Spinal cord (tissue), 10 donors: ENCODE measurements around the gene TMEM109. TPM values are rescaled to one million over a fixed set of nuclear protein-coding genes. Genes with fewer than 3 reads are reported as not detected.

Experiments used
- DNase-seq, 6 donors: peaks; one replicate each; pipeline versions ENCODE4 v3.0.0 to v3.0.0-alpha.2; 2013 to 2015; ENCODE audit warnings: low spot score in 6 of 6, low read depth in 4 of 6
- H3K27ac ChIP-seq: one replicate; pipeline ENCODE4 v1.5.1; 2013; ENCODE audit warnings: low read depth, low read length, control low read depth
- H3K27me3 ChIP-seq: one replicate; pipeline ENCODE4 v1.6.1; 2013; ENCODE audit warnings: low read length; ENCODE audit not compliant: control insufficient read depth, insufficient read depth
- H3K36me3 ChIP-seq: one replicate; pipeline ENCODE4 v1.6.1; 2013; ENCODE audit warnings: low read length; ENCODE audit not compliant: control insufficient read depth, insufficient read depth
- H3K4me1 ChIP-seq: one replicate; pipeline ENCODE4 v1.6.1; 2013; ENCODE audit warnings: low read length; ENCODE audit not compliant: control insufficient read depth, insufficient read depth
- H3K4me3 ChIP-seq: one replicate; pipeline ENCODE4 v1.5.1; 2013; ENCODE audit warnings: low read depth, low read length, control low read depth
- H3K9me3 ChIP-seq: one replicate; pipeline ENCODE4 v1.6.1; 2013; ENCODE audit warnings: low read length; ENCODE audit not compliant: control insufficient read depth, insufficient read depth
- WGBS: methylation state at CpG from one replicate; pipeline ENCODE4 v1.1.5; 2013; ENCODE audit warnings: missing lambda C conversion rate; ENCODE audit not compliant: insufficient coverage; 5-methylcytosine and 5-hydroxymethylcytosine counted together
- polyA plus RNA-seq, 2 donors: library from polyadenylated mRNA; unstranded; fragments of 120-200 nt; gene quantifications; one replicate each; pipeline ENCODE4 v1.2.1, GENCODE V29; 2013; ENCODE audit not compliant: insufficient read length in 2 of 2
- total RNA-seq, 2 donors: library from RNA; depleted of rRNA in 1 of 2; stranded (reverse); fragments of 120-200 nt in 1 of 2; fragments of >200 nt in 1 of 2; gene quantifications; one replicate each; pipeline versions ENCODE4 v1.2.3 to v1.2.4, GENCODE V29; 2013 to 2014
- donor health status: healthy.

The TMEM109 gene
- total and polyA plus RNA-seq, 4 donors, result 33.5 to 44.7 (median 37.3) TPM

DNA sequence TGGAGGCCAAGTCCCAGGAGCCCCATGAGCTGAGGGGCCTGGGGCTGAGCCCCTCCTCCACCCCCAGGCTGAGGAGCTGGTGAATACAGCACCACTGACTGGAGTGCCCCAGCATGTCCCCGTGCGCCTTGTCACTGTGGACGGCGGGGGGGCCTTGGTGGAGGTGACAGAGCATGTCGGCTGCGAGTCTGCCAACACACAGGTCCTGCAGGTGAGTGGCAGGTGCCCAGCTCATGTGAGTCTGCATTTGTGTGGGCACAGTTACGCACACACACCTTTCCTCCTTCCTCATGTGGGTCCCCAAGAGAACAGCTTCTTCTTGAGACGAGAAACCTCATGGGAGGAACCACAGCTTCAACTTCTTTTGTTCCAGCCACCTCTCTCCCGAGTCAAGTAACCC lies 18.0 kb downstream of the TMEM109 start:
- WGBS, result 75% methylated on average over 9 of the region's 9 CpGs
- H3K4me3 ChIP-seq, result no peak overlapping the region
- H3K27me3 ChIP-seq, result no peaks in the 10 kb centered on the region
- no peak for DNase-seq
- peaks cover 21% of the 10 kb centered on the region for H3K4me1 ChIP-seq
- peaks cover 95% of the 10 kb centered on the region for H3K36me3 ChIP-seq
- no peaks in the 10 kb centered on the region for H3K9me3 ChIP-seq
- no peak overlapping the region for H3K27ac ChIP-seq

DNA sequence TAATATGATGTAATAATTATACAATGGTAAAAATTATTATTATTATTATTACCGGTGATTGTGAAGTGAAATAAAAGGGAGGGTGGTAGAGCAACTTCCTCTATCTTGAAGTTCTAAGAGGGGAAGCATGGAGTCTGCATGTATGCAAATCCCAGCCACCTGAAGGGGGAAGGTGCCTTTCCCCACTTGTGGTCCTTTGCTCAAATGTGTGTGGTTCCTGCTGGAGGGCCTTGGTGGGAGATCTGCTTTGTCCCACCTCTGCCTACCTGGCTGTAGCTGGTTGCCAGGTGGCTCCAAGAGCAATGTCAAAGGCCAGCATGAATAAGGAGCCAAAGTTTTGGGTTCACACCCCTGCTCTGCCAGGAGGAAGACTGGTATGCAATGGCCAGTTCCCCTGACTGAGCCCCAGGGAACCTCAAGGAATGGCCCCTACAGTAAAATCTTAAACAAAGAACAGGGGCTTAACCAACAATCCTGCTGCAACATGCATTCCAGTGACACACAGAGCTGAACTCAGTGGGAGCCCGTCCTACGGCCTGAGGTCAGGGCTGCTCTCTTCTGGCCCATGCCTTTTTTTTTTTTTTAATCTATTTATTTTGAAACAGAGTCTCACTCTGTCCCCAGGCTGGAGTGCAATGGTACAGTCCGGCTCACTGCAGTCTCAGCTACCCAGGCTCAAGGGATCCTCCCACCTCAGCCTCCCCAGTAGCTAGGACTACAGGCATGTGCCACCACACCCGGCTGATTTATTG lies 18.8 kb downstream of the TMEM109 start:
- DNase-seq, result no peak
- Histone ChIP-seq H3K4me3 (no peak overlapping the region), H3K36me3 (peaks cover 95% of the 10 kb centered on the region), H3K9me3 (no peaks in the 10 kb centered on the region), H3K27ac (no peak overlapping the region), H3K27me3 (no peaks in the 10 kb centered on the region), H3K4me1 (peaks cover 17% of the 10 kb centered on the region)
- WGBS, result 54% methylated on average over 2 of the region's 5 CpGs

DNA sequence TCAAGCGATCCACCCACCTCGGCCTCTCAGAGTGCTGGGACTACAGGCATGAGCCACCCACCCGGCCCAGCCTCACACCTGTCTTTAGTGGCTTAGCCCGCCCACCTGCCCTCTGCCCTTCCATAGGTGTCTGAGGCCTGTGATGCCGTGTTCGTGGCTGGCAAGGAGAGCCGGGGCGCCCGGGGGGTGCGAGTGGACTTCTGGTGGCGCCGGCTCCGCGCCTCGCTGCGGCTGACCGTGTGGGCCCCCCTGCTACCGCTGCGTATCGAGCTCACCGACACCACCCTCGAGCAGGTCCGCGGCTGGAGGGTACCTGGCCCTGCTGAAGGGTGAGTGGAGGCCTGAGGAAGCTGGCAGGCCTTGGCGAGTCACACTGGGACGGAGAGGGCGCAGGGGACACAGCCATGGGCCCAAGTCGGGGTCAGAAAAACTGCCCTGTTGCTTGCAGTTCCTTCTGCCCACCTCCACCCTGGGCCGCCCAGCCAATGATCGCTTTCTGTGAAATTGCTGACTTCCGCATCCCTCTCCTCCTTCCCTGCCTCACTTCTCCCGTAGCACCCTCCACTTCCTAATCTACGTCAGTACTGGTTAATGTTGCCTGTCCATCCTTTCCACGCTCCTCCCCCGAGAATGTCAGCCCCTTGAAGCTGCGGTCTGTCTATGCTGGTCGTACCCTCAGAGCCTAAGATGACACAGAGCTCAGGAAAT lies 19.6 kb downstream of the TMEM109 start:
- Histone ChIP-seq H3K27ac (no peak overlapping the region), H3K4me3 (no peak overlapping the region), H3K4me1 (peaks cover 16% of the 10 kb centered on the region), H3K27me3 (no peaks in the 10 kb centered on the region), H3K9me3 (no peaks in the 10 kb centered on the region), H3K36me3 (peaks cover 92% of the 10 kb centered on the region)
- no peak for DNase-seq
- 94% methylated on average over 37 of the region's 37 CpGs for WGBS

DNA sequence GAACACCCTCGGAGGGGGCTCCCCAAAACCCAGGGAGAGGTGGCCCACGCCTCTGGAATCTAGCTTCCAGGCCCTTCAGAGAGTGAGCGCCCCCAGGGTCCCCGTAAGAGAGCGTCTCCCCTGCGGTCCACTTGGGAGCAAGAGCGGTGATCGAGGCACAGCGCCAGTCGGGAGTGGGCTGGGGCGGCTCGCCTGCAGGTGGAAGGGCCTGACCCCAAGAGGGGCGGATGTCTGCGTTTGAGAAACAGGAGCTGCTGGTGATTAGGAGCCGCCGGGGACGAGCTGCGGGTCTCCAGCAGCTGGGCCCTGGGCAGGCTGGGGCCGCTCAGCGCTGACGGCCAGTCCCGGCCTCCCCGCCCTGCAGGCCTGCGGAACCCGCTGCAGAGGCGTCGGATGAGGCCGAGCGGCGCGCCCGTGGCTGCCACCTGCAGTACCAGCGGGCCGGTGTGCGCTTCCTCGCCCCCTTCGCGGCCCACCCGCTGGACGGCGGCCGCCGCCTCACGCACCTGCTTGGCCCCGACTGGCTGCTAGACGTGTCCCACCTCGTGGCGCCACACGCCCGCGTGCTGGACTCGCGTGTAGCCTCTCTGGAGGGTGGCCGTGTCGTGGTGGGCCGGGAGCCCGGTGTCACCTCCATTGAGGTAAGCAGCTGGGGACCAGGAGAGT lies 20.3 kb downstream of the TMEM109 start:
- Histone ChIP-seq H3K36me3 (peaks cover 85% of the 10 kb centered on the region), H3K4me1 (peaks cover 17% of the 10 kb centered on the region), H3K4me3 (no peak overlapping the region), H3K27ac (no peak overlapping the region), H3K27me3 (no peaks in the 10 kb centered on the region), H3K9me3 (no peaks in the 10 kb centered on the region)
- 94% methylated on average over 55 of the region's 57 CpGs for WGBS
- no peak for DNase-seq

DNA sequence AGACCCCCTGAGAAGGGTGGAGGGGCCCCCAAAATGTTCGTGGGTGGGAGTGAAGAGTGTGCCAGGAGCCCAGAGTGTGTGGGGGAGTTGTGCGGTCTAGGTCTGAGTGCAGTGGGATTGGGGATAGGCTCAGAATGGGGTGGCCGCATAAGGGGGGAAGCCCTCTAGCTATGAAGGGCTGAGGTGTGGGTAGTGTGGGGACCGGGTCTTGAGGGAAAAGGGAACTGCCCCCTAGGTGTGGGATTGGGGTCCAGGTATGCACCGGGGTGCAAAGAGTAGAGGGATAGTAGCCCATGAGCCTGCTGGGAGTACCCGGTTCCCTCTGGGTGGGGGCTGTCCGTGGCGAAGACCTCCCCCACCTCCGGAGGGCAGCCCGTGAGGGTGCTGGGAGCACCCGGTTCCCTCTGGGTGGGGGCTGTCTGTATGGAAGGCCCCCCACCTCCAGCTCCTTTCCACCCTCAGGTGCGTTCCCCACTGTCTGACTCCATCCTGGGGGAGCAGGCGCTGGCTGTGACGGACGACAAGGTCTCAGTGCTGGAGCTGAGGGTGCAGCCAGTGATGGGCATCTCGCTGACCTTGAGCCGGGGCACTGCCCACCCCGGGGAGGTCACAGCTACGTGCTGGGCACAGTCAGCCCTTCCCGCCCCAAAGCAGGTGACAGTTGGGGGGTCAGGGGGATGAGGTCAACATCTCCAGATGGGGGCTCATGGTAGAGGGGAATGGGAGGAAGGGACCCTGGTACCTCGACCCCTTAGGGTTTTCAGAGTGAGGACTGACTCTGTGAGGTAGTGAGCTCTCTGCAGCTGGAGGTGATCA lies 21.0 kb downstream of the TMEM109 start:
- DNase-seq, result no peak
- Histone ChIP-seq H3K4me3 (no peak overlapping the region), H3K27me3 (peaks cover 1% of the 10 kb centered on the region), H3K27ac (no peak overlapping the region), H3K4me1 (peaks cover 20% of the 10 kb centered on the region), H3K9me3 (no peaks in the 10 kb centered on the region), H3K36me3 (peaks cover 79% of the 10 kb centered on the region)
- 98% methylated on average over 21 of the region's 21 CpGs for WGBS

DNA sequence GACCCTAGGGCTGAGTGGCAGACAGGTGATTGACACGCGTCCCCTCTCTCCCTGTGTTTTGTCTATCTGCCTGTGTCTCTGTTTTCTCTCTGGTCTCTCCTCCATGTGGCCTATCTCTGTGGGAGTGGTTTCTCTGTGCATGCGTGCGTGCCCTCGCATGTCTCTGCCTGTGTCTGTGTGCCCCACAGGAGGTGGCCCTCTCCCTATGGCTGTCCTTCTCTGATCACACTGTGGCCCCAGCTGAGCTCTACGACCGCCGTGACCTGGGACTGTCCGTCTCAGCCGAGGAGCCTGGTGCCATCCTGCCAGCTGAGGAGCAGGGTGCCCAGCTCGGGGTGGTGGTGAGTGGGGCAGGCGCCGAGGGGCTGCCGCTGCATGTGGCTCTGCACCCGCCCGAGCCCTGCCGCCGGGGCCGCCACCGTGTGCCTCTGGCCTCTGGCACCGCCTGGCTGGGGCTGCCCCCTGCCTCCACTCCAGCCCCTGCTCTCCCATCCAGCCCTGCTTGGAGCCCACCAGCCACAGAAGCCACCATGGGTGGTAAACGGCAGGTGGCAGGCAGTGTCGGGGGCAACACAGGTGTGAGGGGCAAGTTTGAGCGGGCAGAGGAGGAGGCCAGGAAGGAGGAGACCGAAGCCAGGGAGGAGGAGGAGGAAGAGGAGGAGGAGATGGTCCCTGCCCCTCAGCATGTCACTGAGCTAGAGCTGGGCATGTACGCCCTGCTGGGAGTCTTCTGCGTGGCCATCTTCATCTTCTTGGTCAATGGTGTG lies 21.9 kb downstream of the TMEM109 start:
- peaks cover 70% of the 10 kb centered on the region for H3K36me3 ChIP-seq
- no peaks in the 10 kb centered on the region for H3K9me3 ChIP-seq
- peaks cover 20% of the 10 kb centered on the region for H3K4me1 ChIP-seq
- 84% methylated on average over 8 of the region's 27 CpGs for WGBS
- no peak for DNase-seq
- H3K27me3 ChIP-seq, result peaks cover 4% of the 10 kb centered on the region
- H3K4me3 ChIP-seq, result no peak overlapping the region
- H3K27ac ChIP-seq, result no peak overlapping the region

DNA sequence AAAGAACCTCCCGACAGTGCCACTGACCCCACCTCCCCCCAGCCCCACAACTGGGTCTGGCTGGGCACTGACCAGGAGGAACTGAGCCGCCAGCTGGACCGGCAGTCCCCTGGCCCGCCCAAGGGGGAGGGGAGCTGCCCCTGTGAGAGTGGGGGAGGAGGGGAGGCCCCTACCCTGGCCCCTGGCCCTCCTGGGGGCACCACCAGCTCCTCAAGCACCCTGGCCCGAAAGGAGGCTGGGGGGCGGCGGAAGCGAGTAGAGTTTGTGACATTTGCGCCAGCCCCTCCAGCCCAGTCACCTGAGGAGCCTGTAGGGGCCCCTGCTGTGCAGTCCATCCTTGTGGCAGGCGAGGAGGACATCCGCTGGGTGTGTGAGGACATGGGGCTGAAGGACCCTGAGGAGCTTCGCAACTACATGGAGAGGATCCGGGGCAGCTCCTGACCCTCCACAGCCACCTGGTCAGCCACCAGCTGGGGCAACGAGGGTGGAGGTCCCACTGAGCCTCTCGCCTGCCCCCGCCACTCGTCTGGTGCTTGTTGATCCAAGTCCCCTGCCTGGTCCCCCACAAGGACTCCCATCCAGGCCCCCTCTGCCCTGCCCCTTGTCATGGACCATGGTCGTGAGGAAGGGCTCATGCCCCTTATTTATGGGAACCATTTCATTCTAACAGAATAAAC lies 22.6 kb downstream of the TMEM109 start:
- no peak for DNase-seq
- peaks cover 16% of the 10 kb centered on the region for H3K4me1 ChIP-seq
- 86% methylated on average over 11 of the region's 18 CpGs for WGBS
- peaks cover 9% of the 10 kb centered on the region for H3K27me3 ChIP-seq
- no peak overlapping the region for H3K4me3 ChIP-seq
- H3K9me3 ChIP-seq, result no peaks in the 10 kb centered on the region
- H3K27ac ChIP-seq, result no peak overlapping the region
- H3K36me3 ChIP-seq, result peaks cover 63% of the 10 kb centered on the region

DNA sequence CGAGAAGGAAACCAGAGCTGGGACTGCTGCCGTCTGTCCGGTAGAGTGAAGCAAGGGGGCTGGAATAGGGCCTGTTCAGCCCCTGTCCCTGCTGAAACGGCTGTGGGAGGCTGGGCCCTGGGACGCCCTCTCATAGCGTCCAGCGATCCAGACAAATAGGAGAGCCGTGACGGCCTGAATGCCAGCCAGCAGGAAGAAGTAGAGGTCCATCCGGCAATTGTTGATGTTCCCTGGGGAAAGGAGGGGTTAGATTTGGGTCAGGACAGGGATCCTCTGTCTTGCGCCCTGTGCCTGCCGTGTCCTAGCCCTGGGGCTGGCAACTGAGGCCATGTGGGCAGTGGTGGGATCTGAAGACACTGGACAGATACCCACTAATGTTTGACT lies 23.2 kb downstream of the TMEM109 start:
- Histone ChIP-seq H3K27me3 (peaks cover 13% of the 10 kb centered on the region), H3K27ac (no peak overlapping the region), H3K9me3 (no peaks in the 10 kb centered on the region), H3K4me3 (no peak overlapping the region), H3K36me3 (peaks cover 57% of the 10 kb centered on the region), H3K4me1 (peaks cover 20% of the 10 kb centered on the region)
- 69% methylated on average over 12 of the region's 12 CpGs for WGBS
- DNase-seq, result no peak
